ENCODE results near the gene JMY. TPM values are rescaled to one million over a fixed set of nuclear protein-coding genes. Genes with fewer than 3 reads are reported as not detected.

JMY gene, protein sequence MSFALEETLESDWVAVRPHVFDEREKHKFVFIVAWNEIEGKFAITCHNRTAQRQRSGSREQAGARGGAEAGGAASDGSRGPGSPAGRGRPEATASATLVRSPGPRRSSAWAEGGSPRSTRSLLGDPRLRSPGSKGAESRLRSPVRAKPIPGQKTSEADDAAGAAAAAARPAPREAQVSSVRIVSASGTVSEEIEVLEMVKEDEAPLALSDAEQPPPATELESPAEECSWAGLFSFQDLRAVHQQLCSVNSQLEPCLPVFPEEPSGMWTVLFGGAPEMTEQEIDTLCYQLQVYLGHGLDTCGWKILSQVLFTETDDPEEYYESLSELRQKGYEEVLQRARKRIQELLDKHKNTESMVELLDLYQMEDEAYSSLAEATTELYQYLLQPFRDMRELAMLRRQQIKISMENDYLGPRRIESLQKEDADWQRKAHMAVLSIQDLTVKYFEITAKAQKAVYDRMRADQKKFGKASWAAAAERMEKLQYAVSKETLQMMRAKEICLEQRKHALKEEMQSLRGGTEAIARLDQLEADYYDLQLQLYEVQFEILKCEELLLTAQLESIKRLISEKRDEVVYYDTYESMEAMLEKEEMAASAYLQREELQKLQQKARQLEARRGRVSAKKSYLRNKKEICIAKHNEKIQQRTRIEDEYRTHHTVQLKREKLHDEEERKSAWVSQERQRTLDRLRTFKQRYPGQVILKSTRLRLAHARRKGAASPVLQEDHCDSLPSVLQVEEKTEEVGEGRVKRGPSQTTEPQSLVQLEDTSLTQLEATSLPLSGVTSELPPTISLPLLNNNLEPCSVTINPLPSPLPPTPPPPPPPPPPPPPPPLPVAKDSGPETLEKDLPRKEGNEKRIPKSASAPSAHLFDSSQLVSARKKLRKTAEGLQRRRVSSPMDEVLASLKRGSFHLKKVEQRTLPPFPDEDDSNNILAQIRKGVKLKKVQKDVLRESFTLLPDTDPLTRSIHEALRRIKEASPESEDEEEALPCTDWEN
- total RNA-seq (2021) = 14.2 and 15.2 TPM in 2 replicates
- long read RNA-seq, partial matches to known transcripts = 2 of 10 reads
- long read RNA-seq, other reads (novel, unspliced or antisense) = 8 of 10 reads

DNA sequence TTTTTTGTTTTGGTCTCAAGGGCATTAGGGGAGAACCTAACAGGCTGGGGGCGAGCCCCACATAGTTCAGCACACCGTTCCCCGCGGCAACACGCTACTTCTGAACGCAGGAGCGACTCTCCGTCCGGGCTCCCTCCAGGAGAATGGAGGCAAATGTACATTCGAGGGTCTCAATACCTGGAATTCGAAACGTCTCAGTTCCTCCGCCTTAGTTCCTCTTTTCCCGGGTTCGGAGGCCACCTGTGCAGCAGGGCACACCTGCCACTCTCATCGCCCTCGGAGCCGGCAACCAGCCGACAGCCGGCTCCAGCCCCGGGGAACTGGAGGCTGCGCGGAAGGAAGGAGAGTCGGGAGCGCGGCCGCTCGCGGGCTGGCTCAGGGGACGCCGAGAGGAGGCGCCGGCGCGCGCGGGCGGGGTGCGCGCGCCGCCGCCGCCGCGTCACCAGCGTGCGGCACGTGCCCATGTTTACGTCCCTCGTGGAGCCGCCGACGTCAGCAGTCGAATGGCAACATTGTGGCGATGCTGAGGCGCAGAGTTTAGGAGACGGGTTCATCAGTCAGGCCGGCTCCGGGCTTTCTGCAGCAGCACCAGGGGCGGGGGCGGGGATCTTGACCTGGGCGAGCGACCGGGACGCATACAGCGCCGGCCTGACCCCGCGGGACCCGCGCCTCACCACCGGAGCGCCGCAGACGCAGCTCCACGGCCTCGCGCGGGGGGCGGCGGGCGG, at the start of gene JMY:
JMY (plus strand) TSS at position 498 of the 728 bp plus-strand sequence. CDS start 520 bp downstream, outside the sequence.
- Mint-ChIP-seq H3K4me3 (peak within 1 kb of the TSS; percentile 92 to 94), H3K27me3 (ENCODE audit: low read depth) (peaks cover 8% of the 10 kb centered on the region; the same call in 1 of the 2 replicates), H3K36me3 (ENCODE audit: insufficient read depth in 1 of 3, low read depth in 3 of 3) (peaks cover 0 to 5% (median 2%) of the 10 kb centered on the region in 3 experiments; a peak in 3 of 7 replicates), H3K4me1 (peaks cover 7 to 9% of the 10 kb centered on the region in 2 experiments), H3K9me3 (no peaks in the 10 kb centered on the region; a peak in 1 of 5 replicates), H3K27ac (peak within 1 kb of the TSS; percentile 90 to 97 (median 97))
- DNase-seq = peak; percentile 84
- peak within 1 kb of the TSS; percentile 95 for H3K18ac ChIP-seq (ENCODE audit: insufficient read length, low read depth, low read length)
- H3K4me1 ChIP-seq (ENCODE audit: insufficient read depth, low read length) = no peaks in the 10 kb centered on the region
- peak within 1 kb of the TSS; percentile 91 for H3K9ac ChIP-seq (ENCODE audit: extremely low read depth, insufficient read length, low read length)
- H3K79me2 ChIP-seq (ENCODE audit: insufficient read depth, low read length) = peaks cover 2% of the 10 kb centered on the region; the same call in 1 of the 2 replicates
- H2BK20ac ChIP-seq (ENCODE audit: low read depth, low read length, poor library complexity, severe bottlenecking) = no peak within 1 kb of the TSS
- H4K5ac ChIP-seq (ENCODE audit: insufficient read length, low read depth, low read length) = no peak within 1 kb of the TSS
- no peak within 1 kb of the TSS for H3K27ac ChIP-seq (ENCODE audit: insufficient read length, low read depth, low read length)
- H2BK12ac ChIP-seq (ENCODE audit: insufficient read length, low read depth, low read length) = no peak within 1 kb of the TSS
- no peaks in the 10 kb centered on the region for H4K20me1 ChIP-seq (ENCODE audit: control insufficient read depth, insufficient read depth, insufficient read length)
- H3K14ac ChIP-seq (ENCODE audit: insufficient read depth, low read length) = peak within 1 kb of the TSS; percentile 96
- peak within 1 kb of the TSS; percentile 81 for H3K4me2 ChIP-seq (ENCODE audit: insufficient read depth, insufficient read length, low read length)
- no peak within 1 kb of the TSS for H3T11ph ChIP-seq (ENCODE audit: low read length)
- no peak within 1 kb of the TSS for H3K56ac ChIP-seq (ENCODE audit: insufficient read length, low read depth, low read length)
- no peak within 1 kb of the TSS for H2BK120ac ChIP-seq (ENCODE audit: low read depth, low read length, poor library complexity, severe bottlenecking)
- no peaks in the 10 kb centered on the region for H3K79me1 ChIP-seq (ENCODE audit: insufficient read depth, low read depth, low read length, poor library complexity, severe bottlenecking)
- no peak within 1 kb of the TSS for H3K23ac ChIP-seq (ENCODE audit: insufficient read length, low read depth, low read length)
- no peak within 1 kb of the TSS for H2BK5ac ChIP-seq (ENCODE audit: insufficient read length, low read length)
- no peak within 1 kb of the TSS for H2AFZ ChIP-seq (ENCODE audit: low read length)
- peaks cover 22% of the 10 kb centered on the region for H3K23me2 ChIP-seq (ENCODE audit: insufficient read length, low read depth, low read length, poor library complexity, severe bottlenecking)
- H4K8ac ChIP-seq (replicated peaks; ENCODE audit: insufficient read length, low read depth, low read length) = no peak within 1 kb of the TSS
- H3K27me3 ChIP-seq (ENCODE audit: insufficient read depth, low read length) = no peaks in the 10 kb centered on the region
- no CpG with 5 or more reads among the region's 83 CpGs for WGBS (ENCODE audit: extremely low coverage, insufficient read length, low lambda C conversion rate)
- H4K91ac ChIP-seq (ENCODE audit: insufficient read length, low read depth, low read length) = no peak within 1 kb of the TSS
- H2BK15ac ChIP-seq (ENCODE audit: low read depth, low read length) = no peak within 1 kb of the TSS; the same call in 1 of the 2 replicates
- TF ChIP-seq, protein P1, sequence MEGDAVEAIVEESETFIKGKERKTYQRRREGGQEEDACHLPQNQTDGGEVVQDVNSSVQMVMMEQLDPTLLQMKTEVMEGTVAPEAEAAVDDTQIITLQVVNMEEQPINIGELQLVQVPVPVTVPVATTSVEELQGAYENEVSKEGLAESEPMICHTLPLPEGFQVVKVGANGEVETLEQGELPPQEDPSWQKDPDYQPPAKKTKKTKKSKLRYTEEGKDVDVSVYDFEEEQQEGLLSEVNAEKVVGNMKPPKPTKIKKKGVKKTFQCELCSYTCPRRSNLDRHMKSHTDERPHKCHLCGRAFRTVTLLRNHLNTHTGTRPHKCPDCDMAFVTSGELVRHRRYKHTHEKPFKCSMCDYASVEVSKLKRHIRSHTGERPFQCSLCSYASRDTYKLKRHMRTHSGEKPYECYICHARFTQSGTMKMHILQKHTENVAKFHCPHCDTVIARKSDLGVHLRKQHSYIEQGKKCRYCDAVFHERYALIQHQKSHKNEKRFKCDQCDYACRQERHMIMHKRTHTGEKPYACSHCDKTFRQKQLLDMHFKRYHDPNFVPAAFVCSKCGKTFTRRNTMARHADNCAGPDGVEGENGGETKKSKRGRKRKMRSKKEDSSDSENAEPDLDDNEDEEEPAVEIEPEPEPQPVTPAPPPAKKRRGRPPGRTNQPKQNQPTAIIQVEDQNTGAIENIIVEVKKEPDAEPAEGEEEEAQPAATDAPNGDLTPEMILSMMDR (conservative IDR thresholded peaks at IDR 0.05) = no peak
- H3K9me3 ChIP-seq (ENCODE audit: control insufficient read depth, low read depth, low read length) = no peaks in the 10 kb centered on the region
- H2AK5ac ChIP-seq (ENCODE audit: insufficient read length, low read length) = no peak within 1 kb of the TSS
- H3K4ac ChIP-seq (ENCODE audit: low read depth, low read length) = no peak within 1 kb of the TSS
